Panc1 (cell line): Measurements from ENCODE around the gene HPCAL1. TPM values are rescaled to one million over a fixed set of nuclear protein-coding genes. Genes with fewer than 3 reads are reported as not detected.

ENCODE experiments used
- ATAC-seq: fragments of 200-7000 bp; cut with Tn5 transposase; 2 replicates; pipeline ENCODE4 v1.9.1; 2020; ENCODE audit warnings: mild to moderate bottlenecking, moderate library complexity
- BruUV-seq: library from RNA; stranded (reverse); fragments of 400-500 nt; replicated peaks from 2 replicates; lab custom pipeline; 2021; lab: Mats Ljungman, UMichigan
- CTCF ChIA-PET: fragments of 300-600 bp; sonication (Branson Sonifier 250); formaldehyde crosslinking; loops from one replicate; lab custom pipeline; 2022; ENCODE audit warnings: antibody characterized with exemption; lab: Charles Lee
- POLR2A ChIA-PET: fragments of 300-600 bp; sonication (Branson Sonifier 250); formaldehyde crosslinking; loops from one replicate; lab custom pipeline; 2022; ENCODE audit warnings: antibody characterized with exemption; lab: Charles Lee
- DNase-seq: peaks from one replicate; pipeline ENCODE4 v3.0.0-alpha.2; 2010; ENCODE audit warnings: low read depth, low spot score
- H3K27ac ChIP-seq: 2 replicates; pipeline ENCODE4 v1.5.1; 2011; ENCODE audit warnings: mild to moderate bottlenecking, low read length, inconsistent platforms
- H3K27me3 ChIP-seq: fragments of 200-500 bp; sonication (Bioruptor generic); 2 replicates; pipeline ENCODE4 v1.6.0; 2014; ENCODE audit warnings: low read length, inconsistent platforms; ENCODE audit not compliant: control insufficient read depth, insufficient read depth
- H3K36me3 ChIP-seq: fragments of 200-500 bp; sonication (Bioruptor generic); 2 replicates; pipeline ENCODE4 v1.5.1; 2014; ENCODE audit warnings: inconsistent platforms, mild to moderate bottlenecking, low read length, moderate library complexity; ENCODE audit not compliant: control insufficient read depth, insufficient read depth
- H3K4me1 ChIP-seq: 2 replicates; pipeline ENCODE4 v1.5.1; 2011; ENCODE audit warnings: inconsistent platforms, mild to moderate bottlenecking, low read length, moderate library complexity; ENCODE audit not compliant: control insufficient read depth, insufficient read depth
- H3K4me3 ChIP-seq, 2 experiments: 2 replicates each; pipeline ENCODE4 v1.5.1; 2011 to 2012; ENCODE audit warnings: low read depth in 2 of 2, low read length in 2 of 2, mild to moderate bottlenecking in 2 of 2, inconsistent platforms in 1 of 2, moderate library complexity in 1 of 2
- H3K9me3 ChIP-seq: fragments of 200-500 bp; sonication (Bioruptor generic); 2 replicates; pipeline ENCODE4 v1.5.1; 2014; ENCODE audit warnings: low read depth, mild to moderate bottlenecking, inconsistent platforms, low read length, moderate library complexity; ENCODE audit not compliant: control insufficient read depth, insufficient read depth
- CTCF ChIP-seq: fragments of 450-650 bp; IDR thresholded peaks from 2 replicates; pipeline ENCODE4 v1.5.1; 2017; ENCODE audit warnings: mild to moderate bottlenecking
- POLR2AphosphoS5 ChIP-seq: IDR thresholded peaks from 2 replicates; pipeline ENCODE4 v1.6.1; 2012; ENCODE audit warnings: mild to moderate bottlenecking, low read depth, low read length, moderate library complexity
- REST ChIP-seq, 2 experiments: IDR thresholded peaks; 2 replicates each; pipeline ENCODE4 v1.6.1; 2011 to 2012; ENCODE audit warnings: low read depth in 2 of 2, control low read depth in 1 of 2, low read length in 1 of 2, mild to moderate bottlenecking in 1 of 2, moderate library complexity in 1 of 2; ENCODE audit not compliant: insufficient read depth in 1 of 2
- SIN3A ChIP-seq: IDR thresholded peaks from 2 replicates; pipeline ENCODE4 v1.6.1; 2012; ENCODE audit warnings: low read depth, mild to moderate bottlenecking, low read length, moderate library complexity, borderline replicate concordance; ENCODE audit not compliant: insufficient read depth
- TCF7L2 ChIP-seq: IDR thresholded peaks from 2 replicates; pipeline ENCODE4 v1.6.1; 2011; ENCODE audit warnings: mild to moderate bottlenecking, low read depth, low read length, inconsistent platforms
- in situ Hi-C: cut with HindIII; loops from 2 replicates; pipeline ENCODE4 v1.10.0; 2016; ENCODE audit warnings: low sequenced_read_pairs, low pct_unique_long_range_greater_than_20kb
- intact Hi-C: fragments of 100-400 bp; cut with micrococcal nuclease; formaldehyde crosslinking; loops from one replicate; pipeline ENCODE4 v1.10.0; 2022; ENCODE audit not compliant: unreplicated experiment
- total RNA-seq: library from RNA; stranded (reverse); gene quantifications from one replicate; pipeline ENCODE4 v1.2.1, GENCODE V29; 2021; ENCODE audit not compliant: unreplicated experiment

Gene HPCAL1
- total RNA-seq, 1 experiment from 2014 or later: 234 TPM

GRCh38 chr2:10431797-10432196, 129.1 kb downstream of the HPCAL1 start:
- no peaks in the 10 kb centered on the region for H3K9me3 ChIP-seq
- peak overlapping the region; percentile 96 for H3K27ac ChIP-seq
- ATAC-seq (peak; percentile 32), DNase-seq (no peak)
- intact Hi-C loops (no loop called here), in situ Hi-C loops (loop anchor here (25.0 kb wide), 1 partner anchor 319 kb away; the partner anchor contains the start of gene RRM2)
- H3K4me1 ChIP-seq: peaks cover 60% of the 10 kb centered on the region
- TF ChIP-seq SIN3A (no peak), TCF7L2 (no peak), REST (IDR thresholded peaks at IDR 0.05; ENCODE audit: insufficient read depth in 1 of 2, low read depth in 2 of 2, low read length in 1 of 2) (no peak), CTCF (no peak), POLR2AphosphoS5 (no peak)
- POLR2A ChIA-PET: no interaction called here
- peak overlapping the region; percentile 51 to 52 for H3K4me3 ChIP-seq
- no peaks in the 10 kb centered on the region for H3K27me3 ChIP-seq
- no peaks in the 10 kb centered on the region for H3K36me3 ChIP-seq
- no TSS peak for BruUV-seq
- CTCF ChIA-PET: no interaction called here

- CTCF ChIA-PET: interaction anchor here (0.6 to 0.8 kb wide), 5 partner anchors 16 to 360 kb away, joined by 3 to 4 read pairs (median 3); no protein-coding TSS in a partner anchor
- H3K27me3 ChIP-seq: no peaks in the 10 kb centered on the region
- H3K4me3 ChIP-seq: peak overlapping the region; percentile 51 to 52
- H3K36me3 ChIP-seq: no peaks in the 10 kb centered on the region
- in situ Hi-C loops: loop anchor here (25.0 kb wide), 1 partner anchor 320 kb away; the partner anchor contains the start of gene RRM2
- ATAC-seq: peak; percentile 76
- TF ChIP-seq POLR2AphosphoS5 (no peak; the same call in 1 of the 2 replicates), TCF7L2 (no peak), SIN3A (peak; percentile 64; the same call in 1 of the 2 replicates), REST (IDR thresholded peaks at IDR 0.05; ENCODE audit: insufficient read depth in 1 of 2, low read depth in 2 of 2, low read length in 1 of 2) (no peak)
- intact Hi-C loops: no loop called here
- POLR2A ChIA-PET: interaction anchor here (0.7 kb wide), 2 partner anchors 147 to 310 kb away, joined by 4 to 6 read pairs; partner anchors contain the start of gene RRM2
- H3K4me1 ChIP-seq: peaks cover 58% of the 10 kb centered on the region
- BruUV-seq: no TSS peak
- peak overlapping the region; percentile 96 for H3K27ac ChIP-seq
- H3K9me3 ChIP-seq: no peaks in the 10 kb centered on the region
- no peak for DNase-seq
These were observed 129.8 kb downstream of the HPCAL1 start for GRCh38 chr2:10432311-10433181.
